GM23338 (cell line): ENCODE results near the gene GCLM. TPM values are rescaled to one million over a fixed set of nuclear protein-coding genes. Genes with fewer than 3 reads are reported as not detected.
A peak's percentile ranks its signal among the peaks of the same experiment; 100 is the strongest.

ENCODE experiments used
- ATAC-seq: fragments of 200-7000 bp; cut with Tn5 transposase; 3 replicates; pipeline ENCODE4 v1.9.1; 2020
- DNase-seq: peaks from one replicate; pipeline ENCODE4 v3.0.0-alpha.2; 2015; ENCODE audit warnings: low spot score
- H2AFZ ChIP-seq: fragments of 200-600 bp; sonication (generic); 2 replicates; pipeline ENCODE4 v1.8.0; 2016; ENCODE audit warnings: antibody characterized with exemption, mild to moderate bottlenecking, moderate library complexity
- H3F3A ChIP-seq: fragments of 200-600 bp; sonication (generic); replicated peaks from 2 replicates; pipeline ENCODE4 v1.8.0; 2017; ENCODE audit warnings: antibody characterized with exemption, mixed run types, low read depth
- H3K27ac ChIP-seq: fragments of 200-600 bp; sonication (generic); 2 replicates; pipeline ENCODE4 v1.6.1; 2016; ENCODE audit warnings: low read depth
- H3K27me3 ChIP-seq: fragments of 200-600 bp; sonication (generic); 2 replicates; pipeline ENCODE4 v1.8.0; 2016; ENCODE audit warnings: mild to moderate bottlenecking, mixed run types, moderate library complexity; ENCODE audit not compliant: insufficient read depth
- H3K36me3 ChIP-seq: fragments of 200-600 bp; sonication (generic); 2 replicates; pipeline ENCODE4 v1.8.0; 2016; ENCODE audit warnings: mild to moderate bottlenecking; ENCODE audit not compliant: insufficient read depth
- H3K4me1 ChIP-seq: fragments of 200-600 bp; sonication (generic); 2 replicates; pipeline ENCODE4 v1.8.0; 2016; ENCODE audit warnings: mild to moderate bottlenecking, moderate library complexity; ENCODE audit not compliant: insufficient read depth
- H3K4me2 ChIP-seq: fragments of 200-600 bp; sonication (generic); 2 replicates; pipeline ENCODE4 v1.7.1; 2017; ENCODE audit warnings: mixed run types
- H3K4me3 ChIP-seq: fragments of 200-600 bp; sonication (generic); 2 replicates; pipeline ENCODE4 v1.6.1; 2016; ENCODE audit warnings: mixed run types
- H3K79me2 ChIP-seq: fragments of 200-600 bp; sonication (generic); replicated peaks from 2 replicates; pipeline ENCODE4 v1.8.0; 2017; ENCODE audit warnings: mild to moderate bottlenecking; ENCODE audit not compliant: insufficient read depth
- H3K9me2 ChIP-seq: fragments of 200-600 bp; sonication (generic); 2 replicates; pipeline ENCODE4 v1.8.0; 2017; ENCODE audit not compliant: insufficient read depth
- H4K20me1 ChIP-seq: fragments of 200-600 bp; sonication (generic); replicated peaks from 2 replicates; pipeline ENCODE4 v1.8.0; 2017; ENCODE audit warnings: mild to moderate bottlenecking; ENCODE audit not compliant: insufficient read depth
- H3K27ac Mint-ChIP-seq: 2 replicates; pipeline ENCODE4 v1.8.0; 2020; ENCODE audit warnings: inconsistent platforms, mild to moderate bottlenecking, moderate library complexity, mixed read lengths
- H3K27me3 Mint-ChIP-seq: 3 replicates; pipeline ENCODE4 v1.8.0; 2022; ENCODE audit warnings: low read depth, mild to moderate bottlenecking, moderate library complexity, mixed read lengths, inconsistent platforms; ENCODE audit not compliant: insufficient read depth, poor library complexity
- H3K36me3 Mint-ChIP-seq: 3 replicates; pipeline ENCODE4 v1.8.0; 2021; ENCODE audit warnings: low read depth, mild to moderate bottlenecking, inconsistent platforms, moderate library complexity, mixed read lengths
- H3K4me1 Mint-ChIP-seq: 3 replicates; pipeline ENCODE4 v1.8.0; 2020; ENCODE audit warnings: mild to moderate bottlenecking, inconsistent platforms, mixed read lengths
- H3K4me3 Mint-ChIP-seq: 3 replicates; pipeline ENCODE4 v1.8.0; 2021; ENCODE audit warnings: moderate library complexity, mild to moderate bottlenecking, inconsistent platforms, mixed read lengths
- H3K9me3 Mint-ChIP-seq: 3 replicates; pipeline ENCODE4 v1.8.0; 2020; ENCODE audit warnings: moderate library complexity, mild to moderate bottlenecking, inconsistent platforms, mixed read lengths
- CREB1 ChIP-seq: fragments of 250-450 bp; sonication (Bioruptor Pico); IDR thresholded peaks from 2 replicates; pipeline ENCODE4 v1.5.0; 2020; ENCODE audit warnings: low read depth, mild to moderate bottlenecking, moderate library complexity
- CTCF ChIP-seq, 2 experiments: fragments of 200-600 bp in 1 of 2; sonication (generic) in 1 of 2; conservative IDR thresholded peaks; 2 replicates each; pipeline versions ENCODE4 v1.5.1 to v1.6.1; 2016 to 2017; ENCODE audit warnings: antibody characterized with exemption in 2 of 2, low read depth in 2 of 2, mild to moderate bottlenecking in 2 of 2, moderate library complexity in 1 of 2
- ETS1 ChIP-seq: IDR thresholded peaks from 2 replicates; pipeline ENCODE4 v1.6.1; 2016; ENCODE audit warnings: antibody characterized with exemption
- EZH2 ChIP-seq: fragments of 200-600 bp; sonication (generic); IDR thresholded peaks from one replicate; pipeline ENCODE4 v1.8.0; 2017; ENCODE audit warnings: antibody characterized with exemption, mild to moderate bottlenecking, low read depth; ENCODE audit not compliant: unreplicated experiment
- EZH2phosphoT487 ChIP-seq: fragments of 200-600 bp; sonication (generic); IDR thresholded peaks from one replicate; pipeline ENCODE4 v1.8.1; 2018; ENCODE audit warnings: antibody characterized with exemption; ENCODE audit not compliant: unreplicated experiment
- JUNB ChIP-seq: IDR thresholded peaks from one replicate; pipeline ENCODE4 v1.6.1; 2016; ENCODE audit warnings: antibody characterized with exemption; ENCODE audit not compliant: unreplicated experiment
- NANOG ChIP-seq: IDR thresholded peaks from 2 replicates; pipeline ENCODE4 v1.6.1; 2016; ENCODE audit warnings: antibody characterized with exemption, borderline replicate concordance
- POLR2AphosphoS5 ChIP-seq: IDR thresholded peaks from 2 replicates; pipeline ENCODE4 v1.6.1; 2016; ENCODE audit warnings: antibody characterized with exemption, low read depth
- REST ChIP-seq: IDR thresholded peaks from one replicate; pipeline ENCODE4 v1.6.1; 2018; ENCODE audit warnings: antibody characterized with exemption; ENCODE audit not compliant: unreplicated experiment
- STAT1 ChIP-seq: IDR thresholded peaks from one replicate; pipeline ENCODE4 v1.6.1; 2016; ENCODE audit warnings: antibody characterized with exemption; ENCODE audit not compliant: unreplicated experiment
- ZNF114 ChIP-seq: fragments of 250-450 bp; sonication (Bioruptor Pico); IDR thresholded peaks from 2 replicates; pipeline ENCODE4 v1.5.0; 2020; ENCODE audit warnings: mild to moderate bottlenecking, moderate library complexity
- ZNF331 ChIP-seq: fragments of 250-450 bp; sonication (Bioruptor Pico); IDR thresholded peaks from 2 replicates; pipeline ENCODE4 v1.5.0; 2020; ENCODE audit warnings: low read depth, mild to moderate bottlenecking, moderate library complexity
- ZNF462 ChIP-seq: fragments of 250-450 bp; sonication (Bioruptor Pico); IDR thresholded peaks from 2 replicates; pipeline ENCODE4 v1.5.0; 2020; ENCODE audit warnings: mild to moderate bottlenecking, moderate library complexity
- polyA plus RNA-seq: library from polyadenylated mRNA; unstranded; fragments of >200 nt; fragmentation: Nextera tagmentation; extraction: Ambion mirVana; gene quantifications from 2 replicates; pipeline ENCODE4 v1.2.1, GENCODE V29; 2016
- total RNA-seq: library from RNA; depleted of rRNA; stranded (reverse); fragments of >200 nt; shearing (Covaris generic); gene quantifications from 2 replicates; pipeline ENCODE4 v1.2.3, GENCODE V29; 2014

The GCLM gene
- total and polyA plus RNA-seq, 2 experiments from 2014 or later: 10.4 to 12.8 TPM

- Mint-ChIP-seq H3K4me1 (peaks cover 13% of the 10 kb centered on the region), H3K4me3 (peak overlapping the region; percentile 91), H3K27ac (peak overlapping the region; percentile 56; the same call in 1 of the 2 replicates), H3K9me3 (peaks cover 18% of the 10 kb centered on the region), H3K36me3 (peaks cover 13% of the 10 kb centered on the region), H3K27me3 (peaks cover 16% of the 10 kb centered on the region)
- H3F3A ChIP-seq: peaks cover 4% of the 10 kb centered on the region; the same call in 1 of the 2 replicates
- DNase-seq (peak; percentile 85), ATAC-seq (peak; percentile 62)
- no peaks in the 10 kb centered on the region for H3K36me3 ChIP-seq
- H3K4me2 ChIP-seq: peak overlapping the region; percentile 78
- H2AFZ ChIP-seq: peak overlapping the region; percentile 96
- H3K4me1 ChIP-seq: no peaks in the 10 kb centered on the region; the same call in 1 of the 2 replicates
- H3K9me2 ChIP-seq: no peaks in the 10 kb centered on the region
- H4K20me1 ChIP-seq: no peaks in the 10 kb centered on the region
- H3K79me2 ChIP-seq: no peaks in the 10 kb centered on the region
- no peak for TF ChIP-seq ZNF331
- no peak for TF ChIP-seq JUNB
- TF ChIP-seq EZH2: no peak
- TF ChIP-seq REST: no peak
- TF ChIP-seq ZNF462 (CRISPR knock-in tag): no peak
- TF ChIP-seq CTCF (conservative IDR thresholded peaks at IDR 0.05; ENCODE audit: low read depth in 2 of 2): peak in 1 of 2 experiments; percentile 27; a peak in 2 of 4 replicates
- TF ChIP-seq EZH2phosphoT487: no peak
- TF ChIP-seq ETS1: peak; percentile 47; the same call in 1 of the 2 replicates
- peak; percentile 17; the same call in 1 of the 2 replicates for TF ChIP-seq NANOG
- peak; percentile 22 for TF ChIP-seq CREB1 (CRISPR knock-in tag)
- TF ChIP-seq POLR2AphosphoS5: peak; percentile 25; the same call in 1 of the 2 replicates
- no peak for TF ChIP-seq ZNF114 (CRISPR knock-in tag)
- TF ChIP-seq STAT1: peak; percentile 45
- H3K27ac ChIP-seq: peak overlapping the region; percentile 32; the same call in 1 of the 2 replicates
- H3K27me3 ChIP-seq: no peaks in the 10 kb centered on the region
- peak overlapping the region; percentile 84 for H3K4me3 ChIP-seq
Observed at GRCh38 chr1:93846992-93847810, 62.0 kb downstream of the GCLM start.
